ENCODE measurements around the gene UCN3.
"Not testable (repeated sequence)": the region's sequence is repeated elsewhere in the genome, so short reads cannot be mapped to it uniquely, and the experiment has no call there.

UCN3 gene

DNA sequence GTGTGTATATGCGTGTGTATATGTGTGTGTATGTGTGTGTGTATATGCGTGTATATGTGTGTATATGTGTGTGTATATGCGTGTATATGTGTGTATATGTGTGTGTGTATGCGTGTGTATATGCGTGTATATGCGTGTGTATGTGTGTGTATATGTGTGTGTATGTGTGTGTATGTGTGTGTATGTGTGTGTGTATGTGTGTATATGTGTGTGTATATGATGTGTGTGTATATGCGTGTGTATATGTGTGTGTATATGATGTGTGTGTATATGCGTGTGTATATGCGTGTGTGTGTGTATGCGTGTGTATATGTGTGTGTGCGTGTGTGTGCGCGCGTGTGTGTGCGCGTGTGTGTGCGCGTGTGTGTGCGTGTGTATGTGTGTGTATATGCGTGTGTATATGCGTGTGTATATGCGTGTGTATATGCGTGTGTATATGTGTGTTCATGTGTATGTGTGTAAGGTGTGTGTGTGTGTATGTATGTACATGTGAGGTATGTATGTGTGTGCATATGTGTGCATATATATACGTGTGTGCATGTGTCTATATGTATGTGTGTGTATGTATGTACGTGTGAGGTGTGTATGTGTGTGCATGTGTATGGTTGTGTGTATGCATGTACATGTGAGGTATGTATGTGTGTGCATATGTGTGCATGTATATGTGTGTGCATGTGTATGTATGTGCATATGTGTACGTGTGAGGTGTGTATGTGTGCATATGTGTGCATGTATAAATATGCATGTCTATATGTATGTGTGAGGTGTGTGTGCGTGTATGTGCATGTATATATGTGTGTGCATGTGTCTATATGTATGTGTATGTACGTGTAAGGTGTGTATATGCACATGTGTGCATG is 6.0 kb downstream of the UCN3 start:
- in situ Hi-C loops (cut with MboI; ENCODE audit: low pct_unique_long_range_greater_than_20kb, low sequenced_read_pairs, unreplicated experiment): no loop called here
- TF ChIP-seq, protein P1, sequence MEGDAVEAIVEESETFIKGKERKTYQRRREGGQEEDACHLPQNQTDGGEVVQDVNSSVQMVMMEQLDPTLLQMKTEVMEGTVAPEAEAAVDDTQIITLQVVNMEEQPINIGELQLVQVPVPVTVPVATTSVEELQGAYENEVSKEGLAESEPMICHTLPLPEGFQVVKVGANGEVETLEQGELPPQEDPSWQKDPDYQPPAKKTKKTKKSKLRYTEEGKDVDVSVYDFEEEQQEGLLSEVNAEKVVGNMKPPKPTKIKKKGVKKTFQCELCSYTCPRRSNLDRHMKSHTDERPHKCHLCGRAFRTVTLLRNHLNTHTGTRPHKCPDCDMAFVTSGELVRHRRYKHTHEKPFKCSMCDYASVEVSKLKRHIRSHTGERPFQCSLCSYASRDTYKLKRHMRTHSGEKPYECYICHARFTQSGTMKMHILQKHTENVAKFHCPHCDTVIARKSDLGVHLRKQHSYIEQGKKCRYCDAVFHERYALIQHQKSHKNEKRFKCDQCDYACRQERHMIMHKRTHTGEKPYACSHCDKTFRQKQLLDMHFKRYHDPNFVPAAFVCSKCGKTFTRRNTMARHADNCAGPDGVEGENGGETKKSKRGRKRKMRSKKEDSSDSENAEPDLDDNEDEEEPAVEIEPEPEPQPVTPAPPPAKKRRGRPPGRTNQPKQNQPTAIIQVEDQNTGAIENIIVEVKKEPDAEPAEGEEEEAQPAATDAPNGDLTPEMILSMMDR (IDR thresholded peaks at IDR 0.05; ENCODE audit: extremely low read depth, insufficient read depth, missing control alignments): no peak
- DNase-seq (ENCODE audit: low spot score): no peak

DNA sequence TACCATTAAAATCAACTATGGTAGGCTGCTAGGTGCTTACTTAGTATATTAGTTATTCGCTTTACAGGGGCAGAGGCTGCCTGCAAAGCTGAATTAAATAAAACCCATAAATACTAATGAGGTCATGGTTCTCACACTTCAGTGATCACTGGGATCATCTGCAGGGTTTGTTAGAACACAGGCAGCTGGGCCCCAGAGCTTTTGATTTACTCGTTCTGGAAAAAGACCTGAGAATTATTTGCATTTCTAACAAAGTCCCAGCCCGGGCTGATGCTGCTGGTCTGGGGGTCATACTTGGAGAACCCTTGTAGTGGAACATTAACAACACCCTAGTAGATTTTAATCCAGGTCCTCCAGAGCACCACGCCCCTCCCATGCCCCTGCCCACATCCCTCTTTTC is 8.5 kb downstream of the UCN3 start:
- TF ChIP-seq, protein P1 (IDR thresholded peaks at IDR 0.05; ENCODE audit: extremely low read depth, insufficient read depth, missing control alignments): no peak
- no peak for DNase-seq (ENCODE audit: low spot score)
- in situ Hi-C loops (cut with MboI; ENCODE audit: low pct_unique_long_range_greater_than_20kb, low sequenced_read_pairs, unreplicated experiment): no loop called here

DNA sequence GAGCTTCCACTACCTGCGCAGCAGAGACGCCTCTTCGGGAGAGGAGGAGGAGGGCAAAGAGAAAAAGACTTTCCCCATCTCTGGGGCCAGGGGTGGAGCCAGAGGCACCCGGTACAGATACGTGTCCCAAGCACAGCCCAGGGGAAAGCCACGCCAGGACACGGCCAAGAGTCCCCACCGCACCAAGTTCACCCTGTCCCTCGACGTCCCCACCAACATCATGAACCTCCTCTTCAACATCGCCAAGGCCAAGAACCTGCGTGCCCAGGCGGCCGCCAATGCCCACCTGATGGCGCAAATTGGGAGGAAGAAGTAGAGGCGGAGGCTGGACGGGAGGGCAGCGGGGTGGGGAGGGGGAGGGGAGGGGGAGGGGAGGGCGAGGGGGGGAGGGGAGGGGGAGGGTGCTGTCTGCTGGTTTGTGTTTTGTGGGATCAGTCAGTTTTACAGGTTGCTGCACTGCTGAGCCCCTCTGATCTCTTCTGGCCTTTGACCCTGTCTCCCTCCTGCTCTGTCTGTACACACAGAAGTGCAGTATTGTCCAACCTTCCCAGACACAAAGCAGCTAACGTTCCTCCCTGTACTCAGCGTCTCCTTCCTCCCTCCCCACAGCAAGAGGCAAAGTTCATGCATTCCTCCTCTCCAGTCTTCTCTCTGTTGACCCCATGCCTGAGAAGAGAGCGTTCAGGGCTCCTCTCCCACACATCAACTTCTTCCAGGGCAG is 9.3 kb downstream of the UCN3 start:
- in situ Hi-C loops (cut with MboI; ENCODE audit: low pct_unique_long_range_greater_than_20kb, low sequenced_read_pairs, unreplicated experiment): no loop called here
- no peak for DNase-seq (ENCODE audit: low spot score)
- TF ChIP-seq, protein P1 (IDR thresholded peaks at IDR 0.05; ENCODE audit: extremely low read depth, insufficient read depth, missing control alignments): no peak

DNA sequence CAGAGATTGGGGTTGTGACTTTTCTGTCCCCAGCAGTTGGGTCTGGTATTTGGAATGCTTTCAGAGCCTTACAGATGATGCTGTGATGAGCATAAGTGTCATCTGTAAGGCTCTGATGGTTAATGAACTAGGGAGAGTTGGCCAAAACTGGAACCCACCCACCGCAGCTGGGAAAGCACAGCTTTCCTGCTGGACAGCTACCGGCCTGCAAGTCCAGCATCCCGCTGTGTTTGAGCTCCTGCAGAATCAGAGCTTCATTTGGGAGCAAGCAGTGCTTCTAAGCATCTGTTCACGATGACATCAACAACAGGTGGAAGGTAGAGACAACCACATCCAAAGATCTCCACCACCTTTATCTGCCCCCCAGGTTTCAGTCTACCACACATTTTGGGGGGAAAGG is 11.7 kb downstream of the UCN3 start:
- TF ChIP-seq, protein P1 (IDR thresholded peaks at IDR 0.05; ENCODE audit: extremely low read depth, insufficient read depth, missing control alignments): no peak
- no peak for DNase-seq (ENCODE audit: low spot score)
- in situ Hi-C loops (cut with MboI; ENCODE audit: low pct_unique_long_range_greater_than_20kb, low sequenced_read_pairs, unreplicated experiment): loop anchor here (25.0 kb wide), 1 partner anchor 539 kb away; the partner anchor contains the start of gene AKR1E2

DNA sequence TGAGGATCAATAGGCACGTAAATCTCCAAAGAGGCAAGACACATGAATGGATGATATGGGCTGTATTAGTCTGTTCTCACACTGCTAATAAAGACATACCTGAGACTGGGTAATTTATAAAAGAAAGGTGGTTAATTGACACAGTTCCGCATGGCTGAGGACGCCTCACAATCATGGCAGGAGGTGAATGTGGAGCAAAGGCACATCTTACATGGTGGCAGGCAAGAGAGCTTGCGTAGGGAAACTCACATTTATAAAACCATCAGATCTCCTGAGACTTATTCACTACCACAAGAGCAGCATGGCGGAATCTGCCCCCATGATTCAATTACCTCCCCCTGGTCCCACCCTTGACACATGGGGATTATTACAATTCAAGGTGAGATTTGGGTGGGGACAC is 14.4 kb downstream of the UCN3 start:
- in situ Hi-C loops (cut with MboI; ENCODE audit: low pct_unique_long_range_greater_than_20kb, low sequenced_read_pairs, unreplicated experiment): loop anchor here (25.0 kb wide), 1 partner anchor 542 kb away; the partner anchor contains the start of gene AKR1E2
- not testable (repeated sequence) for DNase-seq (ENCODE audit: low spot score)

DNA sequence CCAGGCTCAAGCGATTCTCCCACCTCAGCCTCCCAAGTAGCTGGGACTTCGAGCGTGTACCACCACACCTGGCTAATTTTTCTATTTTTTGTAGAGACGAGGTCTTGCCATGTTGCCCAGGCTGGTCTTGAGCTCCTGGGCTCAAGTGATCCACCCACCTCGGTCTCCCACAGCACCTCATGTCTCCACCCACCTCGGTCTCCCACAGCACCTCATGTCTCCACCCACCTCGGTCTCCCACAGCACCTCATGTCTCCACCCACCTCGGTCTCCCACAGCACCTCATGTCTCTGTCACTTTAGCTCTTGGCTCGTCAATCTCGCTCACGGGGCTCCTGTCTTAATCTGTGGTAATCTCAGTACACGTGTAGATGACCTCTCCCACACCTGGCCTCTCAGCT is 15.6 kb downstream of the UCN3 start:
- not testable (repeated sequence) for DNase-seq (ENCODE audit: low spot score)
- in situ Hi-C loops (cut with MboI; ENCODE audit: low pct_unique_long_range_greater_than_20kb, low sequenced_read_pairs, unreplicated experiment): loop anchor here (25.0 kb wide), 1 partner anchor 543 kb away; the partner anchor contains the start of gene AKR1E2

DNA sequence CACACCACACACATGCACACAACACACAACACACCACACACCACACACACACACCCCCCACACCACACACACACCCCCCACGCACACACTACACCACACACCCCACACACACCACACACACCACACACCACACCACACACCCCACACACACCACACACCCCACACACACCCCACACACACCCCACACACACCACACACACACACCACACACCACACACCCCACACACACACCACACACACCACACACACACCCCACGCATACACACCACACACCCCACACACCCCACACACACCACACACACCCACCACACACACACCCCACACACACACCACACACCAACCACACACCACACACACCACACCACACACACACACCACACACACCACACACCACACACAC is 16.4 kb downstream of the UCN3 start:
- in situ Hi-C loops (cut with MboI; ENCODE audit: low pct_unique_long_range_greater_than_20kb, low sequenced_read_pairs, unreplicated experiment): loop anchor here (25.0 kb wide), 1 partner anchor 544 kb away; the partner anchor contains the start of gene AKR1E2
- no peak for DNase-seq (ENCODE audit: low spot score)
- TF ChIP-seq, protein P1 (IDR thresholded peaks at IDR 0.05; ENCODE audit: extremely low read depth, insufficient read depth, missing control alignments): no peak

All from GM13977 (cell line).